ENCODE data around the gene NAIF1. TPM values are rescaled to one million over a fixed set of nuclear protein-coding genes. Genes with fewer than 3 reads are reported as not detected.

NAIF1 gene
- polyA plus RNA-seq, 1 donor from 2014 or later = 9.9 TPM

GRCh38 chr9:128085943-128086342 is 18.8 kb upstream of the NAIF1 start:
- H3K27ac ChIP-seq (ENCODE audit: low read length) = no peak overlapping the region
- H3K4me3 ChIP-seq (ENCODE audit: low read length) = no peak overlapping the region
- no peak overlapping the region for H3K9ac ChIP-seq (ENCODE audit: low read length)
- H3K9me3 ChIP-seq (ENCODE audit: low read length) = no peaks in the 10 kb centered on the region
- no peaks in the 10 kb centered on the region for H4K20me1 ChIP-seq (ENCODE audit: insufficient read depth)
- peaks cover 3% of the 10 kb centered on the region for H3K79me2 ChIP-seq (replicated peaks; ENCODE audit: insufficient read depth, low read length)
- no peak overlapping the region for H2AFZ ChIP-seq (ENCODE audit: low read depth, low read length)
- no peaks in the 10 kb centered on the region for H3F3A ChIP-seq (ENCODE audit: insufficient read depth, low read length, poor library complexity, severe bottlenecking)
- TF ChIP-seq RAD21 (conservative IDR thresholded peaks at IDR 0.05) (no peak), CTCF (IDR thresholded peaks at IDR 0.05; ENCODE audit: poor library complexity, severe bottlenecking) (no peak), MXI1 (conservative IDR thresholded peaks at IDR 0.05; ENCODE audit: poor library complexity, severe bottlenecking) (no peak), POLR2AphosphoS5 (IDR thresholded peaks at IDR 0.05) (no peak), TAF1 (IDR thresholded peaks at IDR 0.05; ENCODE audit: low read depth) (no peak), EP300 (conservative IDR thresholded peaks at IDR 0.05; ENCODE audit: poor library complexity, severe bottlenecking) (no peak), REST (IDR thresholded peaks at IDR 0.05; ENCODE audit: borderline replicate concordance) (no peak), EZH2 (IDR thresholded peaks at IDR 0.05; ENCODE audit: borderline replicate concordance, insufficient read depth, low read length, poor library complexity, severe bottlenecking) (no peak), SMC3 (conservative IDR thresholded peaks at IDR 0.05; ENCODE audit: poor library complexity) (no peak)
- no peaks in the 10 kb centered on the region for H3K27me3 ChIP-seq (ENCODE audit: insufficient read depth, low read depth, low read length)
- no peak overlapping the region for H3K4me2 ChIP-seq (ENCODE audit: low read length)
- H3K36me3 ChIP-seq (ENCODE audit: insufficient read depth, low read length) = no peaks in the 10 kb centered on the region
- H3K9me2 ChIP-seq (ENCODE audit: insufficient read depth, low read length) = no peaks in the 10 kb centered on the region

- TF ChIP-seq MXI1 (conservative IDR thresholded peaks at IDR 0.05; ENCODE audit: poor library complexity, severe bottlenecking) (no peak), SMC3 (conservative IDR thresholded peaks at IDR 0.05; ENCODE audit: poor library complexity) (no peak), REST (IDR thresholded peaks at IDR 0.05; ENCODE audit: borderline replicate concordance) (no peak), EP300 (conservative IDR thresholded peaks at IDR 0.05; ENCODE audit: poor library complexity, severe bottlenecking) (no peak), RAD21 (conservative IDR thresholded peaks at IDR 0.05) (no peak), EZH2 (IDR thresholded peaks at IDR 0.05; ENCODE audit: borderline replicate concordance, insufficient read depth, low read length, poor library complexity, severe bottlenecking) (no peak), POLR2AphosphoS5 (IDR thresholded peaks at IDR 0.05) (no peak), CTCF (IDR thresholded peaks at IDR 0.05; ENCODE audit: poor library complexity, severe bottlenecking) (no peak), TAF1 (IDR thresholded peaks at IDR 0.05; ENCODE audit: low read depth) (no peak)
- Histone ChIP-seq H3K9me2 (ENCODE audit: insufficient read depth, low read length) (no peaks in the 10 kb centered on the region), H3K4me3 (ENCODE audit: low read length) (no peak overlapping the region), H3K36me3 (ENCODE audit: insufficient read depth, low read length) (no peaks in the 10 kb centered on the region), H3K27me3 (ENCODE audit: insufficient read depth, low read depth, low read length) (no peaks in the 10 kb centered on the region), H4K20me1 (ENCODE audit: insufficient read depth) (no peaks in the 10 kb centered on the region), H3K79me2 (replicated peaks; ENCODE audit: insufficient read depth, low read length) (peaks cover 3% of the 10 kb centered on the region), H3K9ac (ENCODE audit: low read length) (no peak overlapping the region), H3F3A (ENCODE audit: insufficient read depth, low read length, poor library complexity, severe bottlenecking) (no peaks in the 10 kb centered on the region), H3K27ac (ENCODE audit: low read length) (no peak overlapping the region), H3K9me3 (ENCODE audit: low read length) (no peaks in the 10 kb centered on the region), H3K4me2 (ENCODE audit: low read length) (no peak overlapping the region), H2AFZ (ENCODE audit: low read depth, low read length) (no peak overlapping the region)
These were observed 17.6 kb upstream of the NAIF1 start for GRCh38 chr9:128084746-128085145.
